Measurements from ENCODE around the gene NECTIN2. TPM values are rescaled to one million over a fixed set of nuclear protein-coding genes. Genes with fewer than 3 reads are reported as not detected.

NECTIN2 gene
- total RNA-seq, 4 donors from 2014 or later = 25.6 to 171 (median 122) TPM

GRCh38 chr19:44808463-44809371 is 37.4 kb upstream of the NECTIN2 start, which contains the start of gene BCAM:
Gene BCAM, plus strand, starts transcription at chr19:44809103. Its CDS starts 22 bp downstream, at chr19:44809125.
- no peaks in the 10 kb centered on the region for H3K27me3 ChIP-seq
- H3K4me1 ChIP-seq = peaks cover 0 to 23% (median 4%) of the 10 kb centered on the region in 4 donors
- H3K9me3 ChIP-seq = no peaks in the 10 kb centered on the region
- DNase-seq = peak; percentile 23 to 72 (median 70)
- H3K27ac ChIP-seq = peak within 1 kb of the TSS in 3 of 4 donors; percentile 40 to 72 (median 49)
- no peak for TF ChIP-seq POLR2A (IDR thresholded peaks at IDR 0.05)
- TF ChIP-seq, protein P1, sequence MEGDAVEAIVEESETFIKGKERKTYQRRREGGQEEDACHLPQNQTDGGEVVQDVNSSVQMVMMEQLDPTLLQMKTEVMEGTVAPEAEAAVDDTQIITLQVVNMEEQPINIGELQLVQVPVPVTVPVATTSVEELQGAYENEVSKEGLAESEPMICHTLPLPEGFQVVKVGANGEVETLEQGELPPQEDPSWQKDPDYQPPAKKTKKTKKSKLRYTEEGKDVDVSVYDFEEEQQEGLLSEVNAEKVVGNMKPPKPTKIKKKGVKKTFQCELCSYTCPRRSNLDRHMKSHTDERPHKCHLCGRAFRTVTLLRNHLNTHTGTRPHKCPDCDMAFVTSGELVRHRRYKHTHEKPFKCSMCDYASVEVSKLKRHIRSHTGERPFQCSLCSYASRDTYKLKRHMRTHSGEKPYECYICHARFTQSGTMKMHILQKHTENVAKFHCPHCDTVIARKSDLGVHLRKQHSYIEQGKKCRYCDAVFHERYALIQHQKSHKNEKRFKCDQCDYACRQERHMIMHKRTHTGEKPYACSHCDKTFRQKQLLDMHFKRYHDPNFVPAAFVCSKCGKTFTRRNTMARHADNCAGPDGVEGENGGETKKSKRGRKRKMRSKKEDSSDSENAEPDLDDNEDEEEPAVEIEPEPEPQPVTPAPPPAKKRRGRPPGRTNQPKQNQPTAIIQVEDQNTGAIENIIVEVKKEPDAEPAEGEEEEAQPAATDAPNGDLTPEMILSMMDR (IDR thresholded peaks at IDR 0.05) = no peak
- H3K36me3 ChIP-seq = no peaks in the 10 kb centered on the region
- peak within 1 kb of the TSS; percentile 28 to 61 (median 48) for H3K4me3 ChIP-seq

- Histone ChIP-seq H3K36me3 (no peaks in the 10 kb centered on the region), H3K27ac (peak overlapping the region in 2 of 4 donors; percentile 40 to 49), H3K27me3 (no peaks in the 10 kb centered on the region), H3K4me1 (peaks cover 0 to 23% (median 4%) of the 10 kb centered on the region in 4 donors), H3K4me3 (peak overlapping the region in 2 of 4 donors; percentile 59 to 61), H3K9me3 (no peaks in the 10 kb centered on the region)
- TF ChIP-seq, protein P1 (IDR thresholded peaks at IDR 0.05) = no peak
- no peak for TF ChIP-seq POLR2A (IDR thresholded peaks at IDR 0.05)
- no peak for DNase-seq
These were observed 36.4 kb upstream of the NECTIN2 start for GRCh38 chr19:44809577-44810233.

- TF ChIP-seq, protein P1 (IDR thresholded peaks at IDR 0.05) = no peak
- no peak for TF ChIP-seq POLR2A (IDR thresholded peaks at IDR 0.05)
- Histone ChIP-seq H3K4me1 (peaks cover 0 to 23% (median 4%) of the 10 kb centered on the region in 4 donors), H3K27me3 (no peaks in the 10 kb centered on the region), H3K36me3 (no peaks in the 10 kb centered on the region), H3K27ac (no peak overlapping the region), H3K9me3 (no peaks in the 10 kb centered on the region), H3K4me3 (peak overlapping the region in 1 of 4 donors; percentile 6)
- no peak for DNase-seq
These were observed 35.6 kb upstream of the NECTIN2 start for GRCh38 chr19:44810234-44811121.

GRCh38 chr19:44811122-44811419 is 35.0 kb upstream of the NECTIN2 start:
- no peak overlapping the region for H3K27ac ChIP-seq
- no peak for DNase-seq
- no peak overlapping the region for H3K4me3 ChIP-seq
- H3K36me3 ChIP-seq = no peaks in the 10 kb centered on the region
- no peaks in the 10 kb centered on the region for H3K9me3 ChIP-seq
- no peaks in the 10 kb centered on the region for H3K27me3 ChIP-seq
- TF ChIP-seq POLR2A (IDR thresholded peaks at IDR 0.05) = no peak
- TF ChIP-seq, protein P1 (IDR thresholded peaks at IDR 0.05) = no peak
- H3K4me1 ChIP-seq = peaks cover 0 to 23% (median 4%) of the 10 kb centered on the region in 4 donors

DNA sequence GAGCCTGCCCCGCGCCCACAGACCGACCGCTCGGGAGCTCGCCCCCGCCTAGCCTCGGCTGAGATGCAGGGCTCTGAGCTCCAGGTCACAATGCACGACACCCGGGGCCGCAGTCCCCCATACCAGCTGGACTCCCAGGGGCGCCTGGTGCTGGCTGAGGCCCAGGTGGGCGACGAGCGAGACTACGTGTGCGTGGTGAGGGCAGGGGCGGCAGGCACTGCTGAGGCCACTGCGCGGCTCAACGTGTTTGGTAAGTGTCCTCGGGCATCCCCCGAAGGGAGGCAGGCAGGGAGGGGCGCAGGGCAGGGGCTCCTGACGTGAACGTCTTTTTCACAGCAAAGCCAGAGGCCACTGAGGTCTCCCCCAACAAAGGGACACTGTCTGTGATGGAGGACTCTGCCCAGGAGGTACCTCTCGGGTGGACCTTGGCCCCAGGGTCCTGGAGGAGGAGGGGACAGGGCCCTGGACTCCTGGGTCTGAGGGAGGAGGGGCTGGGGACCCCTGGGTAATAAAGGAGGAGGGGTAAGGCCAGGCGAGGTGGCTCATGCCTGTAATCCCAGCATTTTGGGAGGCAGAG is 33.9 kb upstream of the NECTIN2 start:
- H3K27ac ChIP-seq = no peak overlapping the region
- DNase-seq = no peak
- TF ChIP-seq, protein P1 (IDR thresholded peaks at IDR 0.05) = no peak
- no peak for TF ChIP-seq POLR2A (IDR thresholded peaks at IDR 0.05)

More for the DNA sequence above, 33.9 kb upstream of the NECTIN2 start:
- Histone ChIP-seq H3K4me3 (no peak overlapping the region), H3K9me3 (no peaks in the 10 kb centered on the region), H3K27me3 (no peaks in the 10 kb centered on the region), H3K4me1 (peaks cover 0 to 23% (median 4%) of the 10 kb centered on the region in 4 donors), H3K36me3 (no peaks in the 10 kb centered on the region)

Data from Peyer's patch (tissue), 4 donors.